ENCODE data around the gene YIF1B. TPM values are rescaled to one million over a fixed set of nuclear protein-coding genes. Genes with fewer than 3 reads are reported as not detected.

Gene YIF1B
- total RNA-seq, 1 experiment from 2014 or later, result 49.2 TPM

- DNase-seq (ENCODE audit: unreplicated experiment), result no peak
- H3K4me1 Mint-ChIP-seq (ENCODE audit: insufficient read depth, unreplicated experiment), result peaks cover 18% of the 10 kb centered on the region
- no peak for TF ChIP-seq CTCF (IDR thresholded peaks at IDR 0.05; ENCODE audit: unreplicated experiment)
- intact Hi-C loops (cut with micrococcal nuclease), result no loop called here
- BruUV-seq (replicated peaks), result no TSS peak
- ChIA-PET POLR2A (interaction anchor here (0.7 to 1.7 kb wide), 3 partner anchors 11 to 53 kb away, joined by 3 to 4 read pairs (median 3); no protein-coding TSS in a partner anchor), CTCF (interaction anchor here (1.1 kb wide), 1 partner anchor 62 kb away, joined by 4 read pairs; no protein-coding TSS in a partner anchor)
- H3K9me3 Mint-ChIP-seq (ENCODE audit: unreplicated experiment), result peaks cover 8% of the 10 kb centered on the region
- peak overlapping the region; percentile 43 for H3K27ac Mint-ChIP-seq (ENCODE audit: low read depth, unreplicated experiment)
- H3K27me3 Mint-ChIP-seq (ENCODE audit: insufficient read depth, unreplicated experiment), result no peaks in the 10 kb centered on the region
- no peak overlapping the region for H3K4me3 Mint-ChIP-seq (ENCODE audit: unreplicated experiment)
- H3K36me3 Mint-ChIP-seq (ENCODE audit: insufficient read depth, unreplicated experiment), result peaks cover 40% of the 10 kb centered on the region
These were observed 7.6 kb downstream of the YIF1B start for GRCh38 chr19:38308006-38308766.

- intact Hi-C loops (cut with micrococcal nuclease), result no loop called here
- H3K36me3 Mint-ChIP-seq (ENCODE audit: insufficient read depth, unreplicated experiment), result peaks cover 40% of the 10 kb centered on the region
These were observed 8.2 kb downstream of the YIF1B start for GRCh38 chr19:38307597-38307996.

GRCh38 chr19:38307076-38307475, 8.7 kb downstream of the YIF1B start:
- no peak for TF ChIP-seq CTCF (IDR thresholded peaks at IDR 0.05; ENCODE audit: unreplicated experiment)
- Mint-ChIP-seq H3K4me1 (ENCODE audit: insufficient read depth, unreplicated experiment) (peaks cover 18% of the 10 kb centered on the region), H3K4me3 (ENCODE audit: unreplicated experiment) (no peak overlapping the region), H3K36me3 (ENCODE audit: insufficient read depth, unreplicated experiment) (peaks cover 40% of the 10 kb centered on the region), H3K9me3 (ENCODE audit: unreplicated experiment) (peaks cover 8% of the 10 kb centered on the region), H3K27me3 (ENCODE audit: insufficient read depth, unreplicated experiment) (no peaks in the 10 kb centered on the region), H3K27ac (ENCODE audit: low read depth, unreplicated experiment) (no peak overlapping the region)
- ChIA-PET POLR2A (no interaction called here), CTCF (interaction anchor here (0.6 to 0.7 kb wide), 2 partner anchors 42 to 64 kb away, joined by 3 to 4 read pairs; no protein-coding TSS in a partner anchor)
- DNase-seq (ENCODE audit: unreplicated experiment), result no peak
- BruUV-seq (replicated peaks), result no TSS peak
- intact Hi-C loops (cut with micrococcal nuclease), result no loop called here

More at GRCh38 chr19:38307597-38307996, 8.2 kb downstream of the YIF1B start:
- no peak for TF ChIP-seq CTCF (IDR thresholded peaks at IDR 0.05; ENCODE audit: unreplicated experiment)
- Mint-ChIP-seq H3K4me3 (ENCODE audit: unreplicated experiment) (no peak overlapping the region), H3K27me3 (ENCODE audit: insufficient read depth, unreplicated experiment) (no peaks in the 10 kb centered on the region), H3K27ac (ENCODE audit: low read depth, unreplicated experiment) (peak overlapping the region; percentile 43), H3K4me1 (ENCODE audit: insufficient read depth, unreplicated experiment) (peaks cover 18% of the 10 kb centered on the region), H3K9me3 (ENCODE audit: unreplicated experiment) (peaks cover 8% of the 10 kb centered on the region)
- CTCF ChIA-PET, result interaction anchor here (0.7 to 1.1 kb wide), 2 partner anchors 42 to 61 kb away, joined by 3 to 4 read pairs; no protein-coding TSS in a partner anchor
- no peak for DNase-seq (ENCODE audit: unreplicated experiment)
- POLR2A ChIA-PET, result interaction anchor here (0.7 kb wide), 1 partner anchor 11 kb away, joined by 3 read pairs; no protein-coding TSS in a partner anchor
- no TSS peak for BruUV-seq (replicated peaks)

- H3K27me3 Mint-ChIP-seq (ENCODE audit: insufficient read depth, unreplicated experiment), result no peaks in the 10 kb centered on the region
- TF ChIP-seq CTCF (IDR thresholded peaks at IDR 0.05; ENCODE audit: unreplicated experiment), result no peak
- ChIA-PET CTCF (no interaction called here), POLR2A (interaction anchor here (0.7 kb wide), 1 partner anchor 12 kb away, joined by 3 read pairs; no protein-coding TSS in a partner anchor)
- H3K4me3 Mint-ChIP-seq (ENCODE audit: unreplicated experiment), result no peak overlapping the region
- H3K9me3 Mint-ChIP-seq (ENCODE audit: unreplicated experiment), result peaks cover 8% of the 10 kb centered on the region
- H3K36me3 Mint-ChIP-seq (ENCODE audit: insufficient read depth, unreplicated experiment), result peaks cover 40% of the 10 kb centered on the region
- DNase-seq (ENCODE audit: unreplicated experiment), result no peak
- peaks cover 18% of the 10 kb centered on the region for H3K4me1 Mint-ChIP-seq (ENCODE audit: insufficient read depth, unreplicated experiment)
- BruUV-seq (replicated peaks), result no TSS peak
- no peak overlapping the region for H3K27ac Mint-ChIP-seq (ENCODE audit: low read depth, unreplicated experiment)
- intact Hi-C loops (cut with micrococcal nuclease), result no loop called here
These were observed 9.5 kb downstream of the YIF1B start for GRCh38 chr19:38306236-38306635.

Measured in MCF 10A (cell line).